Measurements from ENCODE around the gene PIN1.
"Not testable (repeated sequence)": the region's sequence is repeated elsewhere in the genome, so short reads cannot be mapped to it uniquely, and the experiment has no call there.

PIN1 gene

DNA sequence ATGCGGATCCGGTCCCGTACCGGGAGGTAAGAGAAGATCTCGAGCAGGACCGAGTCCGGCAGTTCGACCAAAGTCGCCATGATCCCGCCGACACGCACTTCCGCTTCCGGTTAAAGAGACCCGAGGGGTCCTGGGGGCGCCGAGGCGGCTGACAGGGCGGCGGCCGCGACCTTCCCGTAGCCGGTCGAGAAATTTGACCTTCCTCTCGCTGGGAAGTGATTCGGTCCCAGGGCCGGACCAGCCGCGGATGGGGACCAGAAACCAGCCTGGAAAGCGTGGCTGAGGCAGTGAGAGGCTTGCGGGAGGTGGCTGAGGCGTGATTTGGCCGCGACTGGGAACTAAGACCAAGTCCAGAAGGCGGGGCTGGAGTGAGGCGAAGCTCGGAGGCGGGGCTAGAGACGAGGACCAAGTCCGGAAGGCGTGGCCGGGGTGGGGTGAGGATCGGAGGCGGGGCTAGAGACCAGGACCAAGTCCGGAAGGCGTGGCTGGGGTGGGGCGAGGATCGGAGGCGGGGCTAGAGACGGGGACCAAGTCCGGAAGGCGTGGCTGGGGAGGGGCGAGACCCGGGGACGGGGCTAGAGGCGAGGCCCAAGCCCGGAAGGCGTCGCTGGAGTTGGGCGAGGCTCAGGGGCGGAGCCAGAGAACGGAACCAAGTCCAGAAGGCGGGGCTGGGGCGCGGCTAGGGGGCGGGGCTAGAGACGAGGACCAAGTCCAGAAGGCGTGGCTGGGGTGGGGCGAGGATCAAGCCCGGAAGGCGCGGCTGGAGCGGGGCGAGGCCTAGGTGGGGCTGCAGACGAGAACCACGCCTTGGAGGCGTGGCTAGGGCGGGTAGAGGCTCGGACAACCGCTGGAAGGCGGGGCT is 16.2 kb upstream of the PIN1 start, which contains the start of gene FBXL12:
Gene FBXL12, minus strand, starts transcription at position 346 of the 862 bp plus-strand sequence. Its CDS starts 266 bp downstream, at position 80.
- peak; percentile 100 for DNase-seq

DNA sequence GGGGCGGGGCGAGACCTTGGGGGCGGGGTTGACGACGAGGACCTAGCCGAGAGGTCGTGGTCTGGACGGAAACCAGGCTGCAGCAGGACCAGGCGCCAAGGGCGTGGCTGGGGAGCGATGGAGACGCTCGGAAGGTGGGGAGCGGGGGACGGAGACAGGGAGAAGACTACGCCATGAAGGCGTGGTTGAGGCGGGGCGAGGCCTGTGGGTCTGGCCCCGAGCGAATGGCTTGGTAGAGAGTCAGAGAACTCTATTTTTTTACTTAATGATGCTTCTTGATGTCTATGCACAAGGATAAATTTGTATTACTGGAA is 15.6 kb upstream of the PIN1 start:
- DNase-seq, result no peak

- not testable (repeated sequence) for DNase-seq
Measured at GRCh38 chr19:9820034-9820433, 15.1 kb upstream of the PIN1 start.

DNA sequence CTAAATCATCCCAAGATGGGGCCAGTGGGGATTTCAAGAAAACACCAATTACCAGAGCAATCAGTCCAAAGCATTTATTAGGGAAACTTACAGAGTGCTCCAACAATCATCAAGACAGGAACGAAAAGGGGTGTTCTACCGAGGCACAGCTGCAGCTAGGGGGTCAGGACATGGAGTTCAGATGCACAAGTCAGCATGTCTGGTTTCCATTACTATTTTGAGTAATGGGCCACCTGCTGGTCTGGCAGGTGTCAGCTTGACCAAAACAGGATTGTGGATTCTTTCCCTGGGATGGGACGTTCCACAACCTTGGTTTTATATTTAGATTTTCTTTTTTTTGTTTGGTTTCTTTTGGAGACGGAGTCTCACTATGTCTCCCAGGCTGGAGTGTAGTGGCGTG is 11.3 kb upstream of the PIN1 start:
- DNase-seq, result no peak

GRCh38 chr19:9827289-9828238 is 7.6 kb upstream of the PIN1 start, which contains the start of gene UBL5:
Gene UBL5 (plus strand): TSS chr19:9827918. CDS start chr19:9828338, 420 bp downstream.
- peak; percentile 91 for DNase-seq

GRCh38 chr19:9828551-9829063 is 6.5 kb upstream of the PIN1 start:
- no peak for DNase-seq

DNA sequence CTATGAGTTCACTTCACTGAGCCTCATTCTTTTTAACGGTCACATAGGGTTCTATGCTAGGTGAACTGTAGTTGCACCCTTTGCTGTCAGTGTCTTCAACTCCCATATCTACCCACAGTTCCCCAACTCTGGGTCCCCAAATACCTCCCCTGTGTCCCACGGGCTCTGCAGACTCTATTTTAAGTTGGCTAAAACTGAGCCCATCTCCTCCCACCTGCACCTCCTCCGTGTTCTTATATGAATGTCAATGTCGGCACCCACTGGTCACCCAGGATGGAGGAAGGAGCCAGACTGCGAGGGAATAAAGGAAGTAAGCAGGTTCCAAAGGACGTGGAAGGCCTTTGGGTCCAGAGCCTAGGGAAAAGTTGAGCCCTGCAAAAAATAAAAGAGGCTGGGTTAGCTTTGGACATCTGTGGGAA is 802 bp upstream of the PIN1 start:
- DNase-seq, result no peak

GRCh38 chr19:9835507-9835949 is 410 bp downstream of the PIN1 start:
- no peak for DNase-seq

GRCh38 chr19:9836021-9836420 is 903 bp downstream of the PIN1 start:
- peak; percentile 50 for DNase-seq

DNA sequence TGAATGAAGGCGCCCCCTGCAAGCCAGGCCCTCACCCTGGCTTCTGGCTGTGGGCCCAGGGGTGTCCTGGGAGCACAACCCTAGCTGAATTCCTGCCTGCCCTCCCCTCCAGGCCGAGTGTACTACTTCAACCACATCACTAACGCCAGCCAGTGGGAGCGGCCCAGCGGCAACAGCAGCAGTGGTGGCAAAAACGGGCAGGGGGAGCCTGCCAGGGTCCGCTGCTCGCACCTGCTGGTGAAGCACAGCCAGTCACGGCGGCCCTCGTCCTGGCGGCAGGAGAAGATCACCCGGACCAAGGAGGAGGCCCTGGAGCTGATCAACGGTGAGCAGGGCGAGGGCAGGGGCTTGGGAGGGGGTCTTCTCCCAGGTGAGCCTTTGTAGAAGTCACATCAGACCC is 3.2 kb downstream of the PIN1 start:
- no peak for DNase-seq

DNA sequence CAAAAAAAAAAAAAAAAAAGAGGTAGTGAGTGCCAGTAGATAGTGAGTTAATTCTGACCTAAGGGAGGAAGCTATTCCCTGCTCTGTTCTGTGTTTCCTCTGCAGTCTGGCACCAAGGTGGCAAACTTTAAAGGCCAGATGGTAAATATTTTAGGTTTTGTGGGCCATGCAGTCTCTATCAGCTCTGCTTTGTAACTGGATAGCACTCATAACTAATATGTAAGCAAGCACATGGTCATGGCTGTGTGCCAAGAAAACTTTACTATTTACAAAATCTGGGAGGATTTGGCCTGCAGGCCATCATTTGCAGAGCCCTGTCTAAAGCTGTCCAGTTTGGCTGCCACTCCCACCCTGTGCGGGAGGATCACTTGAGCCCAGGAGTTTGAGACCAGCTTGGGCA is 4.3 kb downstream of the PIN1 start:
- no peak for DNase-seq

GRCh38 chr19:9842834-9843625 is 7.9 kb downstream of the PIN1 start:
- DNase-seq, result no peak

DNA sequence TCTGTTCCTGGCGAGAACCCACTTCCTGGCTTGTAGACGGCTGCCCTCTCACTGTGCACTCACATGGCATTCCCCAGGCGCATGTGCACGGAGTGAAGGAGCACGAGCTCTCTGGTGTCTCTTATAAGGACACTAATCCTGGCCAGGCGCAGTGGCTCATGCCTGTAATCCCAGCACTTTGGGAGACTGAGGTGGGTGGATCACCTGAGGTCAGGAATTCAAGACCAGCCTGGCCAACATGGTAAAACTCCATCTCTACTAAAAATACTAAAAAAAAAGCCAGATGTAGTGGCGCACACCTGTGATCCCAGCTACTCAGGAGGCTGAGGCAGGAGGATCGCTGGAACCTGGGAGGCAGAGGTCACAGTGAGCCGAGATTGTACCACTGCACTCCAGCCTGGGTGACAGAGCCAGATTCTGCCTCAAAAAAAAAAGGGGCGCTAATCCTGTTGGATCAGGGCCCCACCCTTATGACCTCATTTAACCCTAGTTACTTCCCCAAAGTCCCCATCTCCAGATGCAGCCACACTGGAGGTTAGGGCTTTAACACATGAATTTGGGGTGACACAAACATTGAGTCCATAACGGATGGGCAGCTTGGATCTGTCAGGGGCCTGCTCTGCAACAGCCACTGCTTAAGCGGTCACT is 8.6 kb downstream of the PIN1 start:
- not testable (repeated sequence) for DNase-seq

DNA sequence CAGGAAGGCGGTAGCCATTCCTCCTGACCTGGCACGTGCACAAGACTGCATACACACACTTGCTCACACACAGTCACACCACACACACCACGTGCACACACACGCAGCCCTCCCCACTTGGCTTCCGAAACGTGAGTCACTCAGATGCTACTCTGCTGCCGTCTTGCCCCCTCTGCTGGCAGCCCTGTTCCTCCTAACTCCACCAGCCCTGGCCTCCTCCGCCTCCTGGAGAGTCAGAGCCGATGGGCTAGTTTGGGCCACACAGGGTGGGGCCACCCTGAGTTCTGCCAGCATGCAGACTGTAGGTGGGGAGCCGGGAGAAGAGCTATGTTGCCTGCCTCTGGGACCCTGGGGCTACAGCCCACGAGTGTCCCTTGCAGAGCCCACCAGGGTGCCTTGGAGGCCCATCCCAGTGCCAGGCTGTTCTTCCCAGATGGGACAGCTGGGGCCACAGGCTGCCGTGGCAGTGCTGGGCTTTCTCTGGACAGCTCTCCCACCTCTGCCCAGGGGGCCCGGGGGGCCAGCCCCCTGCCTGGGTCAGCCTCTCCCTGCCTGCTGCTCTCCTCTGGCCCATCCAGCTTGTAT is 12.1 kb downstream of the PIN1 start:
- DNase-seq, result peak; percentile 52

GRCh38 chr19:9848060-9848459 is 12.9 kb downstream of the PIN1 start:
- DNase-seq, result peak; percentile 63

DNA sequence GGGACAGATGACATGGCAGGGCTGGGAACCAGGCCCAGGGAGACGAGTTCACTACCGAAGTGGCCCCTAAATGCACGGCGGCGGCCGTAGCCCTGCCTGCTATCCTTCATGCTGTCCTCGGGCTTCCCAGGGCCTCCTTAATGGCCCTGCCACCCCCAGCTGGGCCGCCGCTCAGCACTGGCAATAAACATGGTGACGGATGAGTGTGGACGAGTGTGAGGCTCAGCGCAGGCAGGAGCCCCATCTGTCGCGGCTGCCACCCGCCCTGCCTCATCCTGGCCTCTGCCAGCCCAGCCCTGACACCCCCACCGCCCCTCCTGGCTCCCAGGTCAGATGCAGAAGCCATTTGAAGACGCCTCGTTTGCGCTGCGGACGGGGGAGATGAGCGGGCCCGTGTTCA is 13.6 kb downstream of the PIN1 start:
- peak; percentile 80 for DNase-seq

DNA sequence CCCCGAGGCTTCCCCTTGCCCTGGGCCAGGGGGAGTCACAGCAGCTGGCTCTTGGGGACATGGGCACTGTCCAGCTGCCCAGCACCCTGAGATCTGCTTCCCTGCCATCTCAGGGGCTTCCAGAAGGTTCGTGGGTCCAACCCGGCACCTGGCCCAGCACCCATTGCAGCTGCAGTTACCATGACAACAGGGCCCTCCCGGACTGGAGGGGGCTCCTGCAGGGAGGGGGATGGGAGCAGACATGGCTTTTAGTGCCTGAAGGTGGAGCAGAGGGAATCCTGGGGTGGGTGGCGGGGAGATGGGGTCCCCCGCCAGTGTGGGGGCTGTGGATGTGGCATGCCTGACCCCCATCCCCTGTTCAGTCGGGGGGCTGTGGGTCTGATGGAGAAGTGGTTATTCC is 14.7 kb downstream of the PIN1 start:
- DNase-seq, result peak; percentile 58

GRCh38 chr19:9850235-9850959 is 15.3 kb downstream of the PIN1 start:
- peak; percentile 96 for DNase-seq

GRCh38 chr19:9854282-9854846 is 19.2 kb downstream of the PIN1 start:
- DNase-seq, result no peak

GRCh38 chr19:9856609-9857008 is 21.5 kb downstream of the PIN1 start:
- DNase-seq, result no peak

All from NCI-H82 (cell line).